ENCODE results near the gene CCDC124.
"Not testable (repeated sequence)": the region's sequence is repeated elsewhere in the genome, so short reads cannot be mapped to it uniquely, and the experiment has no call there.

CCDC124 gene

GRCh38 chr19:17932485-17933338 lies at the start of gene CCDC124:
TSS of gene CCDC124 (plus strand) at chr19:17933015. CDS start at chr19:17936421, 3,406 bp downstream.
- DNase-seq = peak; percentile 81

- DNase-seq = no peak
Observed at GRCh38 chr19:17883627-17884410, 49.0 kb upstream of the CCDC124 start.

GRCh38 chr19:17886515-17886914 lies 46.3 kb upstream of the CCDC124 start:
- no peak for DNase-seq

GRCh38 chr19:17887221-17887620 lies 45.6 kb upstream of the CCDC124 start:
- DNase-seq = not testable (repeated sequence)

- DNase-seq = no peak
Observed at GRCh38 chr19:17888260-17888659, 44.6 kb upstream of the CCDC124 start.

- no peak for DNase-seq
Observed at GRCh38 chr19:17889609-17890214, 43.1 kb upstream of the CCDC124 start.

- DNase-seq = no peak
Observed at GRCh38 chr19:17893766-17894165, 39.0 kb upstream of the CCDC124 start.

GRCh38 chr19:17902701-17903100 lies 30.1 kb upstream of the CCDC124 start:
- DNase-seq = no peak

GRCh38 chr19:17908244-17908643 lies 24.6 kb upstream of the CCDC124 start:
- no peak for DNase-seq

- no peak for DNase-seq
Observed at GRCh38 chr19:17909003-17909732, 23.6 kb upstream of the CCDC124 start.

- no peak for DNase-seq
Observed at GRCh38 chr19:17910791-17911360, 21.9 kb upstream of the CCDC124 start.

- no peak for DNase-seq
Observed at GRCh38 chr19:17915940-17916593, 16.7 kb upstream of the CCDC124 start.

GRCh38 chr19:17918151-17918550 lies 14.7 kb upstream of the CCDC124 start:
- not testable (repeated sequence) for DNase-seq

GRCh38 chr19:17919122-17919521 lies 13.7 kb upstream of the CCDC124 start:
- not testable (repeated sequence) for DNase-seq

GRCh38 chr19:17920527-17920926 lies 12.3 kb upstream of the CCDC124 start:
- no peak for DNase-seq

GRCh38 chr19:17922138-17922537 lies 10.7 kb upstream of the CCDC124 start:
- no peak for DNase-seq

- no peak for DNase-seq
Observed at GRCh38 chr19:17926044-17926443, 6.8 kb upstream of the CCDC124 start.

GRCh38 chr19:17929056-17929455 lies 3.8 kb upstream of the CCDC124 start:
- DNase-seq = no peak

- DNase-seq = no peak
Observed at GRCh38 chr19:17931532-17932191, 1.2 kb upstream of the CCDC124 start.

GRCh38 chr19:17933414-17934129 lies 757 bp downstream of the CCDC124 start:
- DNase-seq = no peak

GRCh38 chr19:17936379-17936778 lies 3.6 kb downstream of the CCDC124 start:
- no peak for DNase-seq

All from NCI-H2107 (cell line).